ENCODE results near the gene PHRF1.

Gene PHRF1

DNA sequence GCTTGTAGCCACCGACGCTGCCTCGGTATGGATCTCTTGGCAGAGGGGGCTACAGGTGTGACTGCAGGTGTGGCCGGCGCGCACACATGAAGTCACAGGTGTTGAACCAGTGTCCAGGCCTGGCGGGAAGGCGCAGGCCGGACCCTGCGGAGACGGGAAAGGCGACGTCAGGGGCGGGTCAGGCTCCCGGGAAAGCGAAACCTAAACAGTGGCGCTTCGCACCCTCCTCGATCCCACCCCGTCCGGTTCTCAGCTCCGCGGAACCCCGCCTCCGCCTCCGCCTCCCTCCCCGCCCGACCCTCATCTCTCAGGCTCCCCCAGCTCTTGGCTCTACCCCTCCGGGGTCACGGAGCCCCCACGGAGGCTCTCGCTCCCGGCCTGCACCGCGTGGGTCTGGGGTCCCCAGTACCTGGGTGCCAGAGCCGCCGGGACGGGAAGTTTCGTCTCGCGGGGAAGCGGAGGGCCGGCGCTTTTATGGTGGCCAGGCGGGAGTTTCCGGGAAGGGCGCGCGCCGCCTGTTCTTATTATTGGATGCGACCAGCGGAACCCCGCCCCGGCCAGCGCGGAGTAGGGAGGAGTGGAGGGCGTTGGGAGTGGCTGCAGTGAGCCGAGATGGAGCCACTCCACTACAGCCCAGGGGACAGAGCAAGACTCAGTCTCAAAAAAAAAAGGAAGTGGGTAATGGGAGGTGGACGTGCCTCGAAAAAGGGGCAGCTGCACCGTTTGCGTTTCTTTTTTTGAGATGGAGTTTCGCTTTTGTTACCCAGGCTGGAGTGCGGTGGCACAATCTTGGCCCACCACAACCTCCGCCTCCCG, 39.4 kb downstream of the PHRF1 start, which contains the start of gene IRF7:
Gene IRF7, minus strand, starts transcription at position 447 of the 816 bp plus-strand sequence. CDS start 586 bp downstream, outside the sequence.
- peak; percentile 68 for DNase-seq (ENCODE audit: low read depth)
- in situ Hi-C loops (cut with HindIII; ENCODE audit: low sequenced_read_pairs) = no loop called here
- TF ChIP-seq, protein P1, sequence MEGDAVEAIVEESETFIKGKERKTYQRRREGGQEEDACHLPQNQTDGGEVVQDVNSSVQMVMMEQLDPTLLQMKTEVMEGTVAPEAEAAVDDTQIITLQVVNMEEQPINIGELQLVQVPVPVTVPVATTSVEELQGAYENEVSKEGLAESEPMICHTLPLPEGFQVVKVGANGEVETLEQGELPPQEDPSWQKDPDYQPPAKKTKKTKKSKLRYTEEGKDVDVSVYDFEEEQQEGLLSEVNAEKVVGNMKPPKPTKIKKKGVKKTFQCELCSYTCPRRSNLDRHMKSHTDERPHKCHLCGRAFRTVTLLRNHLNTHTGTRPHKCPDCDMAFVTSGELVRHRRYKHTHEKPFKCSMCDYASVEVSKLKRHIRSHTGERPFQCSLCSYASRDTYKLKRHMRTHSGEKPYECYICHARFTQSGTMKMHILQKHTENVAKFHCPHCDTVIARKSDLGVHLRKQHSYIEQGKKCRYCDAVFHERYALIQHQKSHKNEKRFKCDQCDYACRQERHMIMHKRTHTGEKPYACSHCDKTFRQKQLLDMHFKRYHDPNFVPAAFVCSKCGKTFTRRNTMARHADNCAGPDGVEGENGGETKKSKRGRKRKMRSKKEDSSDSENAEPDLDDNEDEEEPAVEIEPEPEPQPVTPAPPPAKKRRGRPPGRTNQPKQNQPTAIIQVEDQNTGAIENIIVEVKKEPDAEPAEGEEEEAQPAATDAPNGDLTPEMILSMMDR (IDR thresholded peaks at IDR 0.05; ENCODE audit: low read depth, low read length, missing control alignments) = no peak
- peak within 1 kb of the TSS; percentile 56 for H3K4me3 ChIP-seq (ENCODE audit: low read depth, low read length)

DNA sequence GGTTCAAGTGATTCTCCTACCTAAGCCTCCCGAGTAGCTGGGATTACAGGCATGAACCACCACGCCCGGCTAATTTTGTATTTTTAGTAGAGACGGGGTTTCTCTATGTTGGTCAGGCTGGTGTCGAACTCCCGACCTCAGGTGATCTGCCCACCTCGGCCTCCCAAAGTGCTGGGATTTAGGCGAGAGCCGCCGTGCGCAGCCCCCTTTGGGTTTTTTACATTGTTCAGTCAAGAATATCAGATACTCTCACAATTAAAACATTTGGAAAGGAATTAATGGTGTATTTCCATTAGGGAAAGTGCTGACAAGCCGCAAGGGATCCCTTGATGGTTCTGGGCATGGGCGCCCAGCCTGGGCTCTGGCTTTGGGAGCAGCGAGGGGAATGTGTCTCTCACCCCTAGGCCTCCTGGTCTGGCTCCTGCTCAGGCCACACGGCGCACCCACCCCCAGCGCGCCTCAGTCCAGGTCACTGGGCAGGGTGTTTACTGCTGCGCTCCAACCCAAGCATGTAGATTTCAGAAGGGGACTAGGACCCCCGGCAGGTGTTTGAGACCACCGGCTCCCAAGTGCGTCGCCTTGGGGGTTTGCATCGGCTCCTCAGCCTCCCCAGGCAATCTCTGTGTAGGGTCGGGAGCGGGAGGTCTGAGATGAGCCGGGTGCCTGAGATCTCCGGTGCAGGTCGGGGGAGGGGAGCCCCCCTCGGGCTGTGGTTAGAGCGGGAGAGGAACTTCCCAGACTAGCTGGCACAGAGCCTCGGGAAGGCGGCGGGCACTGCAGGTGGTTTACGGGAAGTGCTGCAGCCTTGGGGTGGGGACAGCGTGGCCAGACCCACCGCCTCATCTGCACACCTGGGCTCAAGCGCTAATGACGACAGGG, 40.3 kb downstream of the PHRF1 start:
- no peak overlapping the region for H3K4me3 ChIP-seq (ENCODE audit: low read depth, low read length)
- no peak for DNase-seq (ENCODE audit: low read depth)
- TF ChIP-seq, protein P1 (IDR thresholded peaks at IDR 0.05; ENCODE audit: low read depth, low read length, missing control alignments) = no peak
- in situ Hi-C loops (cut with HindIII; ENCODE audit: low sequenced_read_pairs) = no loop called here

DNA sequence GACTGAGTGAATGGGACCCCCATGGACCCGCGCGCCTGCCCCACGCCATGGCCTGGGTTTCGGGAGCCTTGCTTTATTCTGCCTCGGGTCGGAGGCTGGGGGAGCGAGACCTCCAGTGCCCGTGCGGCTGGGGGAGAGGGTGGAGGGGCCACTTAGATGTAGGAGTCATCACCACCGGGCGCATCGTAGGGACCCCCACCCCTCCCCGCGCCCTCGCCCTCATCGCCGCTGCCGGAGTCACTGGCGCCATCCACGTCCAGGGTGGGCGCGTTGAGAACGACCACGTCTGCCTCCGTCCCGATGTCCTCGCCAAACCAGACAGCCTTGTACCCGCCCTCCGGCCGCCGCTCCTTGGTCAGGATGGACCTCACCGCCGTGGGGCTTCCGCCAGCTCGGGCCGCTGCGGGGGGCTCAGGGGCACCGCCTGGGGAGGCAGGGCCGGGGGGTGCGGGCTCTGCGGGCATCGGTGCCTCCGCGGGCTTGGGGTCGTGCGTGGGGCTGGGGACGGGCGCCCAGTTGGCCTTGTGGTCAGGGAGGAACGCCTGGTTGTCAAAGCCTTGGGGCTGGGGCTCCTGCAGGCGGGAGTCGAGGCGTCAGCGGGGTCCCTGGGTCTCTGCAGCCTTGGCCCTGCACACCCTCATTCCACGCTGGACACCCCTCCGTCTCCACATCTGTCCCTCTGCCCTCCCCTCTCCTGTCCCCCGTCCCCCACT, 41.1 kb downstream of the PHRF1 start:
- H3K4me3 ChIP-seq (ENCODE audit: low read depth, low read length) = no peak overlapping the region
- TF ChIP-seq, protein P1 (IDR thresholded peaks at IDR 0.05; ENCODE audit: low read depth, low read length, missing control alignments) = no peak
- in situ Hi-C loops (cut with HindIII; ENCODE audit: low sequenced_read_pairs) = no loop called here
- DNase-seq (ENCODE audit: low read depth) = no peak

DNA sequence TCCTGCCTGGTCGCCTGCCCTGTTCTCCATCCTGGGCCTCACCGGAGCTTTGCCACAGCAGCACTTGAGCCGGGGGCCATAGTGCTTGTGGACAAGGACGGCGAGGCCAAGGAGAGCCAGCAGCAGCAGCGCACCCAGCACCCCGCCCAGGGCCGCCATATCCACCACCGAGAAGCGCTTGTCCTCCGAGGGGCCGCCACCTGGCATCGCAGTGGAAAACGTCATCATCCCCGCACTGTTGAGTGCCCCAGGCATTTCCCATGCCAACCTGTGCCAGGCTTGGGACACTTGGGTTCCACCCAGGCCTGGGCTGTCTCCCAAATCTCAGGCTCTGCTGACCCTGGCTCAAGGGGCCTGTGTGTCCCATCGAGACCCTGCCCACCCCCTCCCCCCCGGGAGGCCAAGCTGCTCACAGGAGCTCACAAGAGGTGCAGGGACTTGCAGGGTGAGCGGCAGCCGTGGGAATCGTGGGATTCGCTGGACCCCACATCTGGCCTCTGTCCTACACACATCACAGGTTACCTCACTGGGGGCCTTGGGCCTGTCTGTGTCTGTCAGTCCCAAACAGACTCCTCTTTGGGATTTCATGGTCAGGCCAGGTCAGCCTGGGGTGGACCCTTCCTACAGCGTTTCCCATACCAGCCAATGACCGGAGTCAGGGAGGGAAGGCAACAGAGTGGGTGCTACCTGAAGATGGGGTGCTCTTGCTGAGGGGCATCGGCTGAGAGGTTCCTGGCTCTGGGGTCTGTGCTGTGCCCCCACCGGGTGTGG, 41.8 kb downstream of the PHRF1 start:
- TF ChIP-seq, protein P1 (IDR thresholded peaks at IDR 0.05; ENCODE audit: low read depth, low read length, missing control alignments) = no peak
- no peak for DNase-seq (ENCODE audit: low read depth)
- no peak overlapping the region for H3K4me3 ChIP-seq (ENCODE audit: low read depth, low read length)
- in situ Hi-C loops (cut with HindIII; ENCODE audit: low sequenced_read_pairs) = no loop called here

DNA sequence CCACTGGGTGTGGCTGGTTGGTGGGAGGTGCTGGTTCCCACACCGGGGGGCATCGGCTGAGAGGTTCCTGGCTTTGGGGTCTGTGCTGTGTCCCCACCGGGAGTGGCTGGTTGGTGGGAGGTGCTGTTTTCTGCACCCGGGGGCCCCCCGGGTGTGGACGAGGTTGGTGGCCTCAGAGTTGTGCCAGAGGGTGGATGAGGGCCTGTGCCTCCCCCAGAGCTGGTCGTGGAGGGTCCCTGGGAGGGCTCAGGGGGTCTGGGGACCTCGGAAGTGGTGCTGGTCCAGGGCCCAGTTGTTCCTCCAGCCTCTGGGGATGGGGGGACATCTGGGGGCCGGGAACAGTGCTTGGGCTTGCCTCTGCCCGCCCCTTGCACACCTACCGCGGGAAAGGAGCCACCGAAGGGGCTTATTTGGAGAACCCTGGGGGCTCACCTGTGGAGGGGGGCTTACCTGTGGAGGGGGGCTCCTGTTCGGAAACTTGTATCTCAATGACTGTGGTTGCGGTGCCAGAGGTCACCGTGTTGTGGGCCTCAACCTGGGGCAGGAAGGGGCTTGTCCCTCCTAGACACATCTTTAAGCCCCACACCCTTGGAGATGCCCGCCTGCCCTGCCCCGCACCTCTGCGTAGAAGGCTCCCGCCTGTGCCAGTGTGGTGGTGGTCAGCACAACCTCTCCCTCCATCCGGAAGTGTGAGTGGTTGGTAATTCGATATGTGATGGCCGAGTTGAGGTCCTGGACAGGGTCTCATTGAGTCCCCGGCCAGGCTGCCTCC, 42.8 kb downstream of the PHRF1 start:
- no peak for DNase-seq (ENCODE audit: low read depth)
- no peak overlapping the region for H3K4me3 ChIP-seq (ENCODE audit: low read depth, low read length)
- in situ Hi-C loops (cut with HindIII; ENCODE audit: low sequenced_read_pairs) = no loop called here
- TF ChIP-seq, protein P1 (IDR thresholded peaks at IDR 0.05; ENCODE audit: low read depth, low read length, missing control alignments) = no peak
